ENCODE results near the gene DNAH9.

DNAH9 gene

DNA sequence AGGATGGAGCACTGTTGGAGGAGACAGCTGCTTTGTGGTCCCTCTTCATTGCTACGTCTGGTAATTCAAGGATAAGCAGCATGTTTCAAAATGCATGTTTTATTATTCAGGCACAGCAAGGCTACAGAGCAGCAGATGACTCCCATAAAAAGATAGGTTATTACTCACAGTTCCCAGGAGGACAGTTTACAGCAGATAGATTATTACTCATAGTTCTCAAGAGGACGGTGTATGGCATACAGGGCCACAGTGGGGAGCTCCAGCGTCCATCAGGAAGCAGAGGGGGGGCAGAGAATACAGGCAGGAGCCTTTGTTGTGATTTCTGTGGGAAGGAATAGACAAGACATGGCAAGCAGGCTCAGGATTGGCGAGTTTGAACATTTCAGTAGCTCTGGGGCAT lies 72.9 kb downstream of the DNAH9 start:
- no peak for DNase-seq (ENCODE audit: low read depth in 2 of 2)

DNA sequence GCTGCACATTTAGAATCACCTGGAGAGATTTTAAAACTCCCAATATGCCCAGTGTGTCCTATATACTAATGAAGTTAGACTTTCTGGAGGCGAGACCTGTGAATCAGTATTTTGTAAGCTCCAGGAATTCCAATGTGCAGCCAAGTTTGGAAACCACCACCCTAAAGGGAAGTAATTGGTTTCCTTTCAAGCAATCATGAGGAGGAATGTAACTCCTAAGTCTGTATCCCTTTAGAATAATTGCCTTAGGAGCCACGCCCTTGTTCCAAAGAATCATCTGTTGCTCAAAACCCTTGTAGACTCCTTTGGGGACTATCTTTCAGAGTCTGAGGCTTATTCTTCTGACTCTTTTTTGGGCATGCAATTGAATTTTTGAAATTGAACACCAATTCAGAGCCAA lies 84.4 kb downstream of the DNAH9 start:
- DNase-seq (ENCODE audit: low read depth in 2 of 2), result no peak

DNA sequence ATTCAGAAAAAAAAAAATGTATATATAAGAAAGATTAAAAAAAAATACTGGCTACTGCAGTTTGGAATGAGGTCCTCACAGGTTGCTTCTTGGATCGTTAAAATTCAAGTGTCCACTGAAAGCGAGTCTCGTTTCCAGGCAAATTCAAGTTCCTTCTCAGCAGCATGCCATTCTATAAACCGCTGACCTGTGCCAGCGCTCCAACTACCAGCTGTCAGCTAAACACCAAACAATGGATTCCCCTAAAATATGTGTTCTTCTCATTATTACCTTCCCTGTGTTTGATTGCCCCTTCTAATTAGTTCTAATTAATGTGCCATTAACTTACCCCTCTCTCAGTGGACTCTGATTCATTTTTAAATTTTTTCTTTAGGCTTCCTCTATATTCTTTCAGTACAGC lies 92.4 kb downstream of the DNAH9 start:
- DNase-seq (ENCODE audit: low read depth in 2 of 2), result no peak

DNA sequence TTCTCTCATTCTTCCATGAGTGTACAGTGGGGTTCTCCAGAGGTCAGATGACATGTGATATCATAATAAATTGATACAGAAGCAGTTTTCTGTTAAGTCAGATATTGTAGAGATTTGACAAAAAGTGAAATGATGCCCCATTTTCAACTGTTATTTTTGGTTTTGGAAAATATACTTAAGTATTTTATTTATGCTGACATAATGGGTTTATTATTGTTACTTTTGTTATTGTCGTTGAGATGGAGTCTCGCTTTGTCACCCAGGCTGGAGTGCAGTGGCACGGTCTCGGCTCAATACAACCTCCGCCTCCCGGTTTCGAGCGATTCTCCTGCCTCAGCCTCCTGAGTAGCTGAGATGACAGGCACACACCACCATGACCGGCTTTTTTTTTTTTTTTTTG lies 94.4 kb downstream of the DNAH9 start:
- no peak for DNase-seq (ENCODE audit: low read depth in 2 of 2)

DNA sequence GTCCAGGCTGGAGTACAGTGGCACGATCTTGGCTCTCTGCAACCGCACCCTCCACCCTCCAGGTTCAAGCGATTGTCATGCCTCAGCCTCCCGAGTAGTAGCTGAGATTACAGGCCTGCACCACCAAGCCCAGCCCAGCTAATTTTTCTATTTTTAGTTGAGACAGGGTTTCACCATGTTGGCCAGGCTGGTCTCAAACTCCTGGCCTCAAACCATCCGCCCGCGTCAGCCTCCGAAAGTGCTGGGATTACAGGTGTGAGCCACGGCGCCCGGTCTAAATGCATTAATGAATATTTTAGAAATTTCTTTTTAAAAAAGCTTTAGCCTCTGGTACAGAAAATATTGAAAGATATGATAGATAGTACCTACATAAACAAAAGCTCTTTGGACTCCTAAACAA lies 95.0 kb downstream of the DNAH9 start:
- DNase-seq (ENCODE audit: low read depth in 2 of 2), result no peak

DNA sequence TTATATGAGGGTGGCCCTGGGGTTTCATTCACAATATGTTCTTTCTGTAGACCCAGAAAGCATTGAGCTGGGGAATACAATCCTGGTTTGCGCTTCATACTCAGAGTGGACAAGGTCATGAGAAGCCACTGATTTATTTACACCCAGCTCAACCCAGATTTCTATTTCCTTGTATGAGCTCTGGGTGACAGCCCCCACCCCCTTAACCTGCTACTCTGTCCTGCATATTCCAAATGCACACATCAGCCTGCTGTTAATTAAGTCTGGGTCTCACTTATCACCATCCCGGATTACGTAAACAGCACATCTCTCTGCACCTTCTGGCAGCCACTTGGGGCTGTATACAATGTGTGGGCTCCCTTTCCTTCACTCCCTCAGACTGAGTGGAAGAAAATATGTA lies 102.4 kb downstream of the DNAH9 start:
- DNase-seq (ENCODE audit: low read depth in 2 of 2), result no peak

DNA sequence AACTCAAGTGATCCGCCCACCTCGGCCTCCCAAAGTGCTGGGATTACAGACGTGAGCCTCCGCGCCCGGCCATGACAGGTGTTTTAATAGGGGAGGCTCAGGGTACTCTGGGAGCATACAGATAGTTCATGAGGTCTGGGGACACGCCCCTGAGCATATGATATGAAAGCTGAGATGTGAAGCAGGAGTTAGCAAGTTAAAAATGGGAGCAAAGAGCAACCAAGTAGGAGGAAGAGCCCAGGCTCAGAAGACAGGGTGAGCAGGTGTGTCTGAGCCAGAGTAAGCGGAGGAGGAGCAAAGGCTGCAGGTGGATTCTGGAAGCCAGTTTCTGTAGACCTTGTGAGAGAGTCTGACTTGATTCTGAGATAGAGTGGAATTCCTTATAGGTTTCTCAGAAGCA lies 103.6 kb downstream of the DNAH9 start:
- DNase-seq (ENCODE audit: low read depth in 2 of 2), result no peak

DNA sequence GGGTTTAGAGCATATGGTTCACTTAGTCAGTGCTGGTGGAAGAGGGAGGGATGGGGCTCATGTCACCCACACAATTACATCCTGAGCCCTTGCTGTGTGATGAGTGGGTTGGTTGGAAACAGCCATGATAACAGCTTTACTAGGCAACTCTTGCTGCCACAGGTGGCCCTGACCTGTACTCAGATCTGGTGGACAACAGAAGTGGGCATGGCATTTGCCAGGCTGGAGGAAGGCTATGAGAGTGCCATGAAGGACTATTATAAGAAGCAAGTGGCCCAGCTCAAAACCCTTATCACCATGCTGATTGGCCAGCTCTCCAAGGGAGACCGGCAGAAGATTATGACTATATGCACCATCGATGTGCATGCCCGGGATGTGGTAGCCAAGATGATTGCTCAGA lies 105.8 kb downstream of the DNAH9 start:
- DNase-seq (ENCODE audit: low read depth in 2 of 2), result no peak

DNA sequence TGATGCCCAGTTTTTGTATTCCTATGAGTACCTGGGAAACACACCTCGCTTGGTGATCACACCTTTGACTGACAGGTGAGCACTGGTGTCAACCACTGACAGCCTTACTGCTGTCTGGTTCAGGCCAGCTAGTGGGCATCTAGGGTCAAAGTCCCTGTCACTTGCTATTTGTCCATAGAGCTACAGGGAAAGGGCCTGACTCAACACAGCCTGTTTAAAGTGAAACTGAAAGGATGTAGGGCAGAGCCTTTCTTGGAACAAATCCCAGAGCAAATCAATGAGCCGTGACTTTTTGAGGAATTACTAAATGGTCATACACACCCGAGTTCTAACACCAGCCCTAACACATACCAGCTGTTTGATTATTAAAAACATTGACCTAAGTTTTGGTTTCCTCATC lies 106.8 kb downstream of the DNAH9 start:
- no peak for DNase-seq (ENCODE audit: low read depth in 2 of 2)

DNA sequence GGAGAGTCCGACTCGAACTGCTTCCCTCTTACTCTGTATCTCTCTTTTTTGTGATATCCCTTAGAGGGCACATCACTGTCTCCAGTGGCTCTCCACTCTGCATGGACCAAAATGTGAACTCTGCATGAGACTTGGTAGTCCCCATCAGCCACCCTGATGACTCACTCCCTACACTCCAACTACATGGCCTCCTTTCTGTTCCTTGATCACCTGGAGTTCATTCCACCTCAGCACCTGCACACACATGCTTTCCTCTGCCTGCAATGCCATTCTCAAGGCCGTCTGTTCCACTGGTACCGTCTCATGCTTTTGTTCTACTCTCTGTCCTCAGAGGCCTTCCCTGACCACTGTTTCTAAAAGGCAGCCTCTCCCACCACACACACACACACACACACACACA lies 109.3 kb downstream of the DNAH9 start:
- DNase-seq (ENCODE audit: low read depth in 2 of 2), result no peak

DNA sequence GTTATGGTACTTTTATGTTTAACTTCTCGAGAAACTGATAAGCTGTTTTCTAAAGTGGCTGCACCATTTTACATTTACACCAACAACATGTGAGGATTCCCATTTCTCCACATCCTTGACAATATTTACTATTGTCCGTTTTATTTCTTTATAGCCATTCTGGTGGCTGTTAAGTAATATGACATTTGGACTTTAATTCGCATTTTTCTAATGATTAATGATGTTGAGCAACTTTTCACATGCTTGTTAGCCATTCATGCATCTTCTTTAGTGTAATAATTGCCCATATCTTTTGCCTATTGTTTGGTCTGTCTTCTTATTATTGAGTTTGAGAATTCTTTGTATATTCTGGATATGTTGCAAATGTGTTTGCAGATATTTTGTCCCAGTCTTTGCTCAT lies 114.2 kb downstream of the DNAH9 start:
- DNase-seq (ENCODE audit: low read depth in 2 of 2), result no peak

DNA sequence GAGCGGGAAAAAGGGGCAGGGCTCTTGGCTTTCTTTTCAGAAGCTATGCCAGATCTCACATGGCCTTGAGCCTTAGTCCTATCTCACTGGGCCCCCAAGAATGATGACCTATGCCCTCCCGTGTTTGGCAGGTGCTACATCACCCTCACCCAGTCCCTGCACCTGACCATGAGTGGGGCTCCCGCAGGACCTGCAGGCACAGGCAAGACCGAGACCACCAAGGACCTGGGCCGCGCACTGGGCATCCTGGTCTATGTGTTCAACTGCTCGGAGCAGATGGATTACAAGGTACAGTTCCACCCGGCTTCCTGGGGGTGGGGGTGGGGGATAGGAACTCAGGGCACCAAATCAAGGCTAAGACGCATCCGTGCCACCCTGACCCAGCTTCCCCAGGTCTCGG lies 120.9 kb downstream of the DNAH9 start:
- no peak for DNase-seq (ENCODE audit: low read depth in 2 of 2)

DNA sequence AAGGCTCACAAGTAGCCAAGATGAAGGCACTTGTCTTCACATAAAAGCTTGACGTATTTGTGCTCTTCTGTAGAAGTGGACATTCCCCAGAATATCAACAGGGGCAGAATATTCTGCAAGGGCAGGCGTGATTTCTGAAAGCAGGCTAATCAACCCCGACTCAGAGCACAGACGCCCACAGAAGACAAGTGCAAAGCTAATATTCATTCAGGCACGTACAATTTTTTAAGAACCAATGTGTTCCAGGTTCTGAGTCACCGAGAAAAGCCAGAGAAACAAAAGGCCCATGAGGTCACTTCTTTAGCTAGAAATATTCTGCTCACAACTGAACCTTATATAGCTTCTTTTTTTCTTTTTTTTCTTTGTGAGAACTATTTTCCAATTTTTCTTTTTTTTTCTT lies 121.6 kb downstream of the DNAH9 start:
- DNase-seq (ENCODE audit: low read depth in 2 of 2), result no peak

DNA sequence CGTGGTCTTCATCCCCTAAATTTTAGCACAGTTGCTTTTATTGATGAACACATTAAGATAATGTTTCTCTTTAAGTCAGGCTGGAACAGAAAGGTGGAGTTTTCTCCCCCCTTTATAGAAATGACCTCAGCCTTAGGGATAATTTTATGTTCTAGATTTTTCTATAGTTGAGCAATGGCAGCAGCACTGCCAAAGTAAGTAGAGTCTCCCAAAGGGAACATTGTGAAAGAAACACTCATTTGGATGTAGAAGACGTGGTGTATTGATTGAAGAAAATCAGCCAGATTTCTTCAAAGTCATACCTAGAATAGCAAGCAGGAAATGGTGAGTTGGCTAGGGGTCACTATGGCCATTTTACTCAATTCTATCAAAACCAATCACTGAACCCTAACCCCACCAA lies 122.5 kb downstream of the DNAH9 start:
- DNase-seq (ENCODE audit: low read depth in 2 of 2), result no peak

DNA sequence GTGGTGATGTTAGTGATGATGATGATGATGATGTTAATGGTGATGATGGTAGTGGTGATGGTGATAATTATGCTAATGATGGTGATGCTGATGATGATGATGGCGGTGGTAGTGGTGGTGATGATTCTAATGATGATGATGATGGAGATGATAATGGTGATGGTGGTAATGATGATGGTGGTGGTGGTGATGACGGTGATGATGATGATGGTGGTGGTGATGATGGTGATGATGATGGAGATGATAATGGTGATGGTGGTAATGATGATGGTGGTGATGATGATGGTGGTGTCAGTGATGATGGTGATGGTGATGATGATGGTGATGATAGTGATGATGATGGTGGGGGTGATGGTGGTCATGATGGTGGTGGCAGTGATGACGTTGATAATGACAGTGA lies 132.5 kb downstream of the DNAH9 start:
- DNase-seq (ENCODE audit: low read depth in 2 of 2), result no peak

DNA sequence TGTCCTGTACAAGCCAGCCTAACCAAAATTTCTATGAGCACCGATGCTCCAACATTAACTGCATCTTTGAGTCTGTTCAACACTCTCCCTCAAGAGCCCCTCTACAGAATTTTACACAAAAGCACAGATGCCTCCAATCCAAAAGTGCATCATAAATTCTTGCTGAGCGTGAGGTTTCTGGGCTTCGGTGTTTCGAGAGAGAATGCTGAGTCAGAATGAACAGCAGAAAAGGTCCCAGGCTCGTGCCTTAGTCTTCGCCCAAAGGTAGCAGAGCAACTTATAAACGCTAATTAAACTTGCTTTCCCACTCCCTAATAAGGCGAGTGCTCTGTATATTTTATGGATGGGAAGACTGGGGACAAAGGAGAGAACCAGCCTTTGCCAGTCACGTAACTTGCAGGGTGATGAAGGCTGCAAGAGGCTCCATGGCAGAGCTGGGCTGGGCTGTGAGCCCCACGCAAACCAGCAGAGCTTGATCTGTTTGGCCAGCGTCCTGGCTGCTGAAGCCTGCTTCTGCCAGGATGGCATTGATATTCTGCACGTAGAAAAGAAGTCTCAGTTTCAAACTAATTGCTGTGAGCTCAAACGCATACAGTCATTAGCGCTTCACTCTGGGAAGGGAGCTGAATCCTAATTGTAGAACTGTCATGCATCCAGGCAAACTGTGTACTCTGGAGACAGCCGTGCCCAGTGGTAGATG lies 138.5 kb downstream of the DNAH9 start:
- DNase-seq (ENCODE audit: low read depth in 2 of 2), result no peak

DNA sequence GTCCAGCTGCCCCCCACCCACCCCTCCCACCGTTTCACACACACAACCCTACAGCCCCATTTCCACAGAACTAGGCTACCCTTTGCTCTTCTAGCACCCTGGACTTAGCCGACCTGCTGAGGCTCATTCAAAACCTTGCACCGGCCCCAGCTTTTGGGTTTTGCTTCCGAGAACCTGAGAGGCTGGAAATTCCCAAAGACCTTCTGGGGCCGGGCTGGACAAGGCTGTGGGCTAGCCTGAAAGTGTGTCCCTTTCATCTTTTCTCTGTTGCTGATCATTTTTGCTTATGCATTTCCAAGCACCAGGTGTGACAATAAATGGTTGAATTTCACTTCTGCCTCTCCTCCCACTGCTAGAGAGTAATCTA lies 139.0 kb downstream of the DNAH9 start:
- no peak for DNase-seq (ENCODE audit: low read depth in 2 of 2)

DNA sequence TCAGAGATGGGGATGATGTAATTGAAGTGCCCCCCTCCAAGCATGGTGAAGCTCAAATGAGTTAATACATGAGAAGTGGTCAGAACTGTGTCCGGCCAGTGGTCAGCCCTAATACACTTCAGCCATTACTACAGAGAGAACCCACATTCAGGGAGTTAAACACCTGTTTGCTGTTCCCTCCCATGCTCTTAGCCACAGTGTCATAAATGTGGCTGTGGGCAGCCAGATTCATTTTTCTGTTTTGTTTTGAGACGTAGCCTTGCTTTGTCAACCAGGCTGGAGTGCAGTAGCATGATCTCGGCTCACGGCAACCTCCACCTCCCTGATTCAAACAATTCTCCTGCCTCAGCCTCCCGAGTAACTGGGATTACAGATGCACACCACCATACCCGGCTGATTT lies 139.9 kb downstream of the DNAH9 start:
- no peak for DNase-seq (ENCODE audit: low read depth in 2 of 2)

DNA sequence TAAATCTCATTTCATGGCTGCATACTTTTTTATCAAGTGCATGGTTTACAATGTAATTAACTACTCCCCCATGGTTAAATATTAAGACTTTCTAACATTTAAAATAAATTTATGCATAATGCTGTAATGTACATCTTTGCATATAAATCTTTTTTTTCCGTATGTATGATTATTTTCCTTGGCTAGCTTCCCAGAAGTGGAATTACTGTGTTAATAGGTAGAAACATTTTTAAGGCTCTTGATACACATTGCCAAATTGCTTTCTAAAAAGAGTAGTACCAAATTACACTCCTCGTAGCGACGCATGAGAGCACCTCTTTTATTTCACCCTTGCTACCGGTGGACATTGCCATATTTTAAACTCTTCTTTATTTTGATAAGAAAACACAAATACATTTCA lies 141.1 kb downstream of the DNAH9 start:
- no peak for DNase-seq (ENCODE audit: low read depth in 2 of 2)

DNA sequence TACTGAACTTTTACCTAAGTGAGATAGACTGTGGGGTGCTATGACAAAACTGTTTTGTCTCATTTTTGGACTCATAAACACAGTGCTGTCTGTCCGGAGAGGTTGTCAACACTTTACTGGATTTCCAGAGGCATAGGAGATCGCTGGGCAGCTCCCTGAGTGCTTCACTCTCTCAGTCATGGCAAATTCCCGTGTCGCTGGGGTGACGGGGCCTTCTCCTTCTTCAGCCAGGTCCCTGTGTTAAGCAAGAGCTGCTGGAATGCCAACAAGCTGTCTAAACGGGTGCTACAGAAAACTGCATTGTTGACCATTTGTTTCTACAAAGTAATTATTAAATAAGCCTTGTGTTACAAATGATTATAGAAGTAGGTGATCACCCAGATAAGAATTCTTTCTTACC lies 141.6 kb downstream of the DNAH9 start:
- no peak for DNase-seq (ENCODE audit: low read depth in 2 of 2)

DNA sequence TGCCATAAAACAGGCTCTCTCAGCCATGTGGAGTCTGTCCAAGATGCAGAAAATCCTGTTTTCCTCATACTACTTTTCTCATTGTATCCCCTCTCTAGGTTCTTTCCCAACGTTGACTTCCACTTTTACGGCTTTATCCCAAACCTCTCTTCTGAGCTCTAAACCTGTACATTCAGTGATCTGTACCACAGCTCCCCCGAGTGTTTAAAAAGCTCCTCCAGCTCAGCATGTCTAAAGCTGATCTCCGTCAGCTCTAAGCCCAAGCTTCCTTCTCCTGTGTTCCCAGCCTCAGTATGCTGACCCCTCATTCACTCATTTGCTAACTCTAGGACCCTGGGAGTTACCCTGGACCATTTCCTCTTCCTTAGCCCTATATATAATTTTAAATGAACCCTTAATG lies 144.6 kb downstream of the DNAH9 start:
- DNase-seq (ENCODE audit: low read depth in 2 of 2), result no peak

DNA sequence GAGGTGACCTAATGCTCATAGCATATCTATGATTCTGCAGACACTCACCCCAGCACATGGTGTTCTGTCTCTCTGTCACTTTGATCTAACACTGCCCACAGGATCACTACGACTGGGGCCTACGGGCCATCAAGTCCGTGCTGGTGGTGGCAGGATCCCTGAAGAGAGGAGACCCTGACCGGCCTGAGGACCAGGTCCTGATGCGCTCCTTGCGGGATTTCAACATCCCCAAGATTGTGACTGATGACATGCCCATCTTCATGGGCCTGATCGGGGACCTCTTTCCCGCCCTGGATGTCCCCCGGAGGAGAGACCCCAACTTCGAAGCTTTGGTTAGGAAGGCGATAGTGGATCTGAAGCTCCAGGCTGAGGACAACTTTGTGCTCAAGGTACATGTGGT lies 146.4 kb downstream of the DNAH9 start:
- no peak for DNase-seq (ENCODE audit: low read depth in 2 of 2)

DNA sequence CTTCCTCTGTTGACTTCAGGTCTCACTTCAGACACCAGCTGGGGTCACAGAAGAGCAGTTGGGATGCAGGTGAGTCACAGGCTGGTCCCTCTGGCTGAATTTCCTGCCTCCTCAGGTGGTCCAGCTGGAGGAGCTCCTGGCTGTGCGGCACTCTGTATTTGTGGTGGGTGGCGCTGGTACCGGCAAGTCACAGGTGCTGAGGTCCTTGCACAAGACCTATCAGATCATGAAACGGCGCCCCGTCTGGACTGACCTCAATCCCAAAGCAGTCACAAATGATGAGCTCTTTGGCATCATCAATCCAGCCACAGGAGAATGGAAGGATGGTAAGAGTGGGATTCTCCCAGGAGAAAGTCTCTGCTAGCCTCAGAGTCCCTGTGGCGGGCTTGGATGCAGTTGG lies 149.2 kb downstream of the DNAH9 start:
- no peak for DNase-seq (ENCODE audit: low read depth in 2 of 2)

DNA sequence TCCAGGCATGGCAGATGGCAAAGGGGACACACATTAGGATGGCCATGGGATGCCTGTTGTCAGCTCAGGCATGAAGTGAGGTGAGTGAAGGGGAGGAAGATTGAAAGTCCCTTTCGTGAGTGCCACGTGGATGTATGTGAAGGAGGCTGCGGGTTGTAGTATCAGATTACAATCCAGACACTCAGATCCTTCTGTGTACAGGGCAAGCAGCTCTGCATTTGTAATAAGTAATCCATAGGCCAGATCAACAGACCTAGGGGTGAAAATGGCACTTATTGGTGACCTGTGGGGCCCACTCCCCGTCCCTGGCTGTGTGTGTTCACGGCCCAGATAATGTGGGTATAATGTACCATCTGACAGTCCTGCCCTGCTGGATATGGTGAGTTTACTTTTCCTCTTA lies 159.5 kb downstream of the DNAH9 start:
- no peak for DNase-seq (ENCODE audit: low read depth in 2 of 2)

DNA sequence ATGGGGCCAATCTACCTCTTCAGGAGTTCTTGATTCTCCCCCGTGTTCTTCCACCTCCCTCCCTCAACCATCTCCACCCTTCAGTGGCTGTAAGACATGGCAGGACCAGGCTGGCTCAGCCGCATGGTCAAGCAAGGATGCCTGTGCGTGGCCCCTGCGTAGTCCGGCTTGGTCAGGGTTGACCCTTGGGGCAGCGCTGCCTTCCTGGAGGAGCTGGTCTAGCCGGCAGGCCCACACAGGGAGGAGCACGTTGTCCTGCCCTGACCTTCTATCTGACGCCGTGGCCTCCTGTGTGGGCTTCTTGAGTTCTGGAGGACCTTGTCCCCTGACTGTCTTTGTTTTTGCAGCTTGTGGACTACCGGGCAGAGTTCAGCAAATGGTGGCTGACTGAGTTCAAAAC lies 169.8 kb downstream of the DNAH9 start:
- no peak for DNase-seq (ENCODE audit: low read depth in 2 of 2)

Measured in stimulated activated CD4-positive, alpha-beta T cell treated with anti-CD3 and anti-CD28 coated beads, Interleukin-1b, Interleukin-23, amount 100 ng/mL, for 4 hours (primary cell).